BLaER1 (cell line): ENCODE measurements around the gene EIF6.
"Not testable (repeated sequence)": the region's sequence is repeated elsewhere in the genome, so short reads cannot be mapped to it uniquely, and the experiment has no call there.

Experiments used
- H3K27ac ChIP-seq: shearing (Covaris generic); formaldehyde crosslinking; 2 replicates; pipeline ENCODE4 v1.8.1; 2022
- H3K27me3 ChIP-seq: shearing (Covaris generic); formaldehyde crosslinking; 2 replicates; pipeline ENCODE4 v1.8.1; 2022
- H3K36me3 ChIP-seq: shearing (Covaris generic); formaldehyde crosslinking; 2 replicates; pipeline ENCODE4 v1.8.1; 2022
- H3K4me1 ChIP-seq: shearing (Covaris generic); formaldehyde crosslinking; 2 replicates; pipeline ENCODE4 v1.8.1; 2022
- H3K4me2 ChIP-seq: shearing (Covaris generic); formaldehyde crosslinking; 2 replicates; pipeline ENCODE4 v1.8.1; 2022
- H3K4me3 ChIP-seq: shearing (Covaris generic); formaldehyde crosslinking; 2 replicates; pipeline ENCODE4 v1.8.1; 2022
- H3K9ac ChIP-seq: shearing (Covaris generic); formaldehyde crosslinking; 2 replicates; pipeline ENCODE4 v1.8.1; 2022
- H3K9me3 ChIP-seq: shearing (Covaris generic); formaldehyde crosslinking; 2 replicates; pipeline ENCODE4 v1.8.1; 2022
- H4K20me1 ChIP-seq: shearing (Covaris generic); formaldehyde crosslinking; 2 replicates; pipeline ENCODE4 v1.8.1; 2022
- Cebpa-rat ChIP-seq: shearing (Covaris generic); IDR thresholded peaks from 2 replicates; pipeline ENCODE4 v1.8.1; 2022

EIF6 gene

DNA sequence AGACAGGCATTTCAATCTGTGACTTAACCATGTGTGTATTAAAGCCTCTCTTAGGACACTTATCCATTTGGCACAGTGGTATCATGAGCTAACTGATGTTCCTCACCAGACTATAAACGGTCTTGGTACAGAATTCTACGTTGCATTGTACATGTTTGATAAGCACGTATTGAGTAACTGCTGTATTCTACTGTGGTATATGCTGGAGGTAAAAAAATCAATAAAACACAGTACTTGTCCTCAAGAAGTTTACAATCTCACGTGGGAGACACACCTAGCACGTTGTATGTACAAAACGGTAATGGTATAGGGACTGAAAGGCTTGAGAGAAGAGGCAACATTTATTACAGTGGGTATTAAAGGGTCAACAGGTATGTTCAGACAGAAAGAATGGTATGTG is 40.8 kb upstream of the EIF6 start:
- Histone ChIP-seq H3K4me2 (no peak overlapping the region), H3K4me1 (no peaks in the 10 kb centered on the region), H3K9ac (no peak overlapping the region), H4K20me1 (no peaks in the 10 kb centered on the region), H3K9me3 (no peaks in the 10 kb centered on the region), H3K36me3 (peaks cover 36% of the 10 kb centered on the region; the same call in 1 of the 2 replicates), H3K27me3 (no peaks in the 10 kb centered on the region), H3K4me3 (no peak overlapping the region), H3K27ac (no peak overlapping the region)
- no peak for TF ChIP-seq Cebpa-rat

DNA sequence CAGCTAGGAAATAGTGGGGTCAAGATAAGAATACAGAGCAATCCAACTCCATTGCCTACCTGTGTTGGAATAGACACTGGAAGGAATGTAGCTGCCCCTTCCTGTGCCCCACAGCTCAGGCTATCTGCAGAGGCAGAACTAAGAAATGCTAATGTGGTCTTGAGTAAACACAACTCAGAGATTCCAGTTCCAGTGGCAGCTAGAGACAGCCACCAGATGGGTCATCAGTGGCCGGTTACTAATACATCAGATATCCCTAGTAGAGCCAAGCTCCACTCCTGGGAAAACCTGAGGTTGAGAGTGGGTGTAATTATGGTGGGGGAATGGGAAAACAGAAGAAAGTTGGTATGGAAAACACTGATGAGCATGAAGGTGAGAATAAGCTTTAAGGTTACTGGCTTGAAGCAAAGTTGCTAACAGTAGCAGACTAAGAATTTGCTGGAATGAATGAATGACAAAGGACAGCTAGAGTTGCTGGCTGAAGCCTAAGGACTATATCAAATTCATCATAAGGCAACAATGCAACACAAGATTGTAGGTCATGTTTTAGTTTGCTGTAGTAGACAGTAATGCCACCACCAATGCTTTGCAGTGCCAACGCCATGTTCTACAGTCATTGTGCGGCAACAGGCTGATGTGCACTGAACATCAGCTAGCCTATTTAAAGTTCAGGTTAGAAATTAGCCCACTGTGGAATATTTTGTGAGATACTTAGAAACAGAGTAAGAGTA is 36.0 kb upstream of the EIF6 start:
- H4K20me1 ChIP-seq = no peaks in the 10 kb centered on the region
- no peak overlapping the region for H3K4me3 ChIP-seq
- TF ChIP-seq Cebpa-rat = no peak
- H3K9me3 ChIP-seq = no peaks in the 10 kb centered on the region
- no peak overlapping the region for H3K27ac ChIP-seq
- peaks cover 28% of the 10 kb centered on the region; the same call in 1 of the 2 replicates for H3K36me3 ChIP-seq
- no peaks in the 10 kb centered on the region; the same call in 1 of the 2 replicates for H3K4me1 ChIP-seq
- no peak overlapping the region for H3K4me2 ChIP-seq
- no peaks in the 10 kb centered on the region for H3K27me3 ChIP-seq
- H3K9ac ChIP-seq = no peak overlapping the region

GRCh38 chr20:35319871-35320197 is 35.3 kb upstream of the EIF6 start:
- TF ChIP-seq Cebpa-rat = no peak
- H3K9me3 ChIP-seq = no peaks in the 10 kb centered on the region
- H4K20me1 ChIP-seq = no peaks in the 10 kb centered on the region
- H3K4me3 ChIP-seq = no peak overlapping the region
- H3K4me2 ChIP-seq = no peak overlapping the region
- H3K9ac ChIP-seq = no peak overlapping the region
- H3K4me1 ChIP-seq = no peaks in the 10 kb centered on the region; the same call in 1 of the 2 replicates
- peaks cover 30% of the 10 kb centered on the region; the same call in 1 of the 2 replicates for H3K36me3 ChIP-seq
- H3K27me3 ChIP-seq = no peaks in the 10 kb centered on the region
- H3K27ac ChIP-seq = no peak overlapping the region

- H3K4me2 ChIP-seq = no peak overlapping the region
- H3K27me3 ChIP-seq = no peaks in the 10 kb centered on the region
- no peak for TF ChIP-seq Cebpa-rat
- H3K36me3 ChIP-seq = peaks cover 33% of the 10 kb centered on the region
- no peak overlapping the region for H3K9ac ChIP-seq
- H3K27ac ChIP-seq = no peak overlapping the region
- no peak overlapping the region for H3K4me3 ChIP-seq
- H3K9me3 ChIP-seq = no peaks in the 10 kb centered on the region
- no peaks in the 10 kb centered on the region; the same call in 1 of the 2 replicates for H3K4me1 ChIP-seq
- no peaks in the 10 kb centered on the region for H4K20me1 ChIP-seq
Observed at GRCh38 chr20:35319192-35319870, 34.8 kb upstream of the EIF6 start.

- Histone ChIP-seq H3K36me3 (peaks cover 40% of the 10 kb centered on the region), H3K4me2 (no peak overlapping the region), H3K27ac (no peak overlapping the region), H3K9ac (no peak overlapping the region), H3K27me3 (no peaks in the 10 kb centered on the region), H3K4me1 (no peaks in the 10 kb centered on the region; the same call in 1 of the 2 replicates), H3K9me3 (no peaks in the 10 kb centered on the region), H3K4me3 (no peak overlapping the region), H4K20me1 (no peaks in the 10 kb centered on the region)
- no peak for TF ChIP-seq Cebpa-rat
Observed at GRCh38 chr20:35318502-35319157, 34.1 kb upstream of the EIF6 start.

- H3K9me3 ChIP-seq = no peaks in the 10 kb centered on the region
- H3K36me3 ChIP-seq = peaks cover 45% of the 10 kb centered on the region
- no peak for TF ChIP-seq Cebpa-rat
- H3K9ac ChIP-seq = no peak overlapping the region
- H3K4me3 ChIP-seq = no peak overlapping the region
- no peaks in the 10 kb centered on the region for H4K20me1 ChIP-seq
- H3K27ac ChIP-seq = no peak overlapping the region
- H3K4me2 ChIP-seq = no peak overlapping the region
- H3K27me3 ChIP-seq = no peaks in the 10 kb centered on the region
- no peaks in the 10 kb centered on the region; the same call in 1 of the 2 replicates for H3K4me1 ChIP-seq
Observed at GRCh38 chr20:35317416-35318210, 33.0 kb upstream of the EIF6 start.

GRCh38 chr20:35316086-35316485 is 31.5 kb upstream of the EIF6 start:
- Histone ChIP-seq H3K4me1 (no peaks in the 10 kb centered on the region; the same call in 1 of the 2 replicates), H3K4me2 (no peak overlapping the region), H3K27ac (no peak overlapping the region), H3K9me3 (no peaks in the 10 kb centered on the region), H3K36me3 (peaks cover 47% of the 10 kb centered on the region), H3K27me3 (no peaks in the 10 kb centered on the region), H3K4me3 (no peak overlapping the region), H4K20me1 (no peaks in the 10 kb centered on the region), H3K9ac (no peak overlapping the region)
- TF ChIP-seq Cebpa-rat = no peak

DNA sequence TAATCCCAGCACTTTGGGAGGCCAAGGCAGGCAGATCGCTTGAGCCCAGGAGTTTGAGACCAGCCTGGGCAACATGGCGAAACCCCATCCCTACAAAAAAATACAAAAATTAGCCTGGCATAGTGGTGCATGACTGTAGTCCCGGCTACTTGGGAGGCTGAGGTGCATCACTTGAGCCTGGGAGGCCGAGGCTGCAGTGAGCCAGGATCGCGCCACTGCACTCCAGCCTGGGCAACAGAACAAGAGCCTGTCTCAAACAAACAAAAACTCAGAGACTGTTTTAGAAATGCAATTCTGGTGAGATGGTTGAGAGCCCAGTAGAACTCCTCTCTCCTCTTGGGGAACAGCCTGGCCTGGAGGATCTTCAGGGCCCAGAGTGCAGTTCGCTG is 31.1 kb upstream of the EIF6 start:
- not testable (repeated sequence) for H3K4me1 ChIP-seq, H3K9ac ChIP-seq, H3K4me2 ChIP-seq, H4K20me1 ChIP-seq, H3K4me3 ChIP-seq, H3K27me3 ChIP-seq, H3K9me3 ChIP-seq, H3K27ac ChIP-seq
- peaks cover 47% of the 10 kb centered on the region for H3K36me3 ChIP-seq

DNA sequence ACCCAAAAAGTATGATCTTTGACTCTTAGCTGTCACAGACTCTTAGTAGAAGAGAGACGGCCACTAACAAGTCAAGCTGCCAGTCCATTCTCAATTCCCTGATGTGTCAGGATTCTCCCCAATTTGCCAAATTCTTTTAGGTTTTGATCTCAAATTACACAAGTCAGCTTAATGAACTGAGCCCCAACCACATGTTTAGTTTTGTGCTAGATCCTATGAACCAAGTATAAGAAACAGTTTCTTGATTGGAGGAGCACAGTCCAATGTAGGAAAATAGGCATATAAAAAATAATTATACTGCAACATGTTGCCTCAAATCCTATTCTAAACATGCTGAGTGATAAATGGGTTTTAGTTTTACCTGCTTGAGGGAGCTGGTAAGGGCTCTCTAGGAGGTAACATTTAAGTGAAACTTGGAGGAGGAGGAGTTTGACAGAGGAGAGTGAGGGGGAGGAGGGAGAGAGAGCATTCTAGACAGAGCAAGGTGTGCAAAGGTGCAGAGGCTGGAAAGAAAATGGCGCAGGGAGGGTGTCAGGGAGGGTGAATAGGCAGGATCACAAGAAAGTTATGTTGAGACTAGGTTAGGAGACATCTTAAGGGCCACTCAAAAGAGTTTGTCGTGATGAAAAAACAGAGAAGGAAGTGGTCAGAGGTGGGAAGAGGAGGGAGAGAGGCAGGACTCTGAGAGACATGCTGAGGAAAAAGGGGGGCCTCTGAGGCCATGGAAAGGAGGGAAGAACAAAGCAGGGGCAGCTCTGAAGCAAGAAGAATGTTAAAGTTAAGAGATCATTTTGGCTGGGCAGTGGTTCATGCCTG is 30.5 kb upstream of the EIF6 start:
- H3K4me3 ChIP-seq = no peak overlapping the region
- no peak overlapping the region for H3K9ac ChIP-seq
- no peak overlapping the region for H3K4me2 ChIP-seq
- H3K27me3 ChIP-seq = no peaks in the 10 kb centered on the region
- H3K9me3 ChIP-seq = no peaks in the 10 kb centered on the region
- peaks cover 47% of the 10 kb centered on the region for H3K36me3 ChIP-seq
- H3K4me1 ChIP-seq = no peaks in the 10 kb centered on the region; the same call in 1 of the 2 replicates
- no peaks in the 10 kb centered on the region for H4K20me1 ChIP-seq
- H3K27ac ChIP-seq = no peak overlapping the region
- no peak for TF ChIP-seq Cebpa-rat
